ENCODE measurements around the gene AK8. TPM values are rescaled to one million over a fixed set of nuclear protein-coding genes. Genes with fewer than 3 reads are reported as not detected.

The AK8 gene
- total and polyA plus RNA-seq, 2 donors from 2014 or later: 6.2 to 6.3 TPM

DNA sequence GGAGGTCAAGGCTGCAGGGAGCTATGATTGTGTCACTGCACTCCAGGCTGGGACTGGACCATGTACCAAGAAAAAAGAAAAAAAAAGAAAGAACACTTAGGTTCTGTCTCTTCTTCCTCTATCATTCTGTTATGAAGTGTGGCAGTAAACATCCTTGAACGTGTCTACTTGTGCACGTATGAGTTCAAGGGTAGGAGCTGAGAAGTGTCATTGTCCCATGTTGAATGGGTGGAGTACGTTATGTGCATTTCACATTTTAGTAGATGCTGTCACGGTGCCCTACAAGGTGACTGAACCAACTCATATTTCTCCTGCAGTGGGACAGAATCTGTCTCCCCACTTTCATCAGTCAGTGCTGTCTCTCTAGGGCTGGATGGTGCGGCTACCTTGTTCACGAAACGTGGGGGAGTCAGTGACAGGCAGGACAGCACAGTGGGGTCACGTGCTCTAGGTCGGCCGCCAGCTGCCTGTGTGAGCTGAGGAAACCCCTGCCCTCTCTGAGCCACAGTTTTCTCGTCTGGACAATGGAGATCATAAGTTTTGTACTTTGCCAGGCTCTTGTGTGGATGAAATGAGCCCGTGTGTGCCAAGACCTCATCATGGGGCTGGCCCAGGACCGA is 160.6 kb downstream of the AK8 start:
- intact Hi-C loops (cut with DNase I): no loop called here
- Histone ChIP-seq H3K27me3 (ENCODE audit: control insufficient read depth, insufficient read depth, low read length) (no peaks in the 10 kb centered on the region), H3K27ac (ENCODE audit: low read depth in 2 of 2, low read length in 2 of 2) (no peak overlapping the region), H3K36me3 (ENCODE audit: control insufficient read depth in 2 of 3, insufficient read depth in 3 of 3, low read length in 3 of 3) (no peaks in the 10 kb centered on the region), H3K4me3 (ENCODE audit: low read length in 3 of 3) (no peak overlapping the region), H3K9ac (ENCODE audit: low read length in 3 of 3) (no peak overlapping the region), H3K9me3 (ENCODE audit: control insufficient read depth in 2 of 3, insufficient read depth in 1 of 3, low read length in 3 of 3) (no peaks in the 10 kb centered on the region), H3K4me1 (ENCODE audit: control insufficient read depth in 2 of 3, insufficient read depth in 2 of 3, low read depth in 1 of 3, low read length in 3 of 3) (no peaks in the 10 kb centered on the region)
- FAIRE-seq: no peak
- DNase-seq: no peak
- TF ChIP-seq, protein P1, sequence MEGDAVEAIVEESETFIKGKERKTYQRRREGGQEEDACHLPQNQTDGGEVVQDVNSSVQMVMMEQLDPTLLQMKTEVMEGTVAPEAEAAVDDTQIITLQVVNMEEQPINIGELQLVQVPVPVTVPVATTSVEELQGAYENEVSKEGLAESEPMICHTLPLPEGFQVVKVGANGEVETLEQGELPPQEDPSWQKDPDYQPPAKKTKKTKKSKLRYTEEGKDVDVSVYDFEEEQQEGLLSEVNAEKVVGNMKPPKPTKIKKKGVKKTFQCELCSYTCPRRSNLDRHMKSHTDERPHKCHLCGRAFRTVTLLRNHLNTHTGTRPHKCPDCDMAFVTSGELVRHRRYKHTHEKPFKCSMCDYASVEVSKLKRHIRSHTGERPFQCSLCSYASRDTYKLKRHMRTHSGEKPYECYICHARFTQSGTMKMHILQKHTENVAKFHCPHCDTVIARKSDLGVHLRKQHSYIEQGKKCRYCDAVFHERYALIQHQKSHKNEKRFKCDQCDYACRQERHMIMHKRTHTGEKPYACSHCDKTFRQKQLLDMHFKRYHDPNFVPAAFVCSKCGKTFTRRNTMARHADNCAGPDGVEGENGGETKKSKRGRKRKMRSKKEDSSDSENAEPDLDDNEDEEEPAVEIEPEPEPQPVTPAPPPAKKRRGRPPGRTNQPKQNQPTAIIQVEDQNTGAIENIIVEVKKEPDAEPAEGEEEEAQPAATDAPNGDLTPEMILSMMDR (IDR thresholded peaks at IDR 0.05; ENCODE audit: borderline replicate concordance, extremely low read depth, insufficient read depth): no peak

DNA sequence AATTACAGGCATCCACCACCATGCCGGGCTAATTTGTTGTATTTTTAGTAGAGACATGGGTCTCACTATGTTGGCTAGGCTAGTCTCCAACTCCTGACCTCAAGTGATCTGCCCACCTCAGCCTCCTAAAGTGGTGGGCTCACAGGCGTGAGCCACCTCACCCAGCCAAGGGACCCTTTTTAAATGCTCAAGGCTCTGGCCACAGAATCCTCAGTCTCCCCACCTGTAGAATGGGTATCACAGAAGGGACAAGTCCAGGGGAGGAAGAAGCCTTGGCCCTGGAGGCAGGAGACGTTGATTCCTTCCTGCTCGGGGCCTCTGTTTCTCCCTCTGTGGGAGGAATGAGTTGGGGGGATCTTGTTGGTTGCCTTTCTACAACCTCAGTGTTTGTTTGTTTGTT is 162.1 kb downstream of the AK8 start:
- no peak overlapping the region for H3K27ac ChIP-seq (ENCODE audit: low read depth in 2 of 2, low read length in 2 of 2)
- H3K36me3 ChIP-seq (ENCODE audit: control insufficient read depth in 2 of 3, insufficient read depth in 3 of 3, low read length in 3 of 3): no peaks in the 10 kb centered on the region
- H3K9me3 ChIP-seq (ENCODE audit: control insufficient read depth in 2 of 3, insufficient read depth in 1 of 3, low read length in 3 of 3): no peaks in the 10 kb centered on the region
- H3K4me1 ChIP-seq (ENCODE audit: control insufficient read depth in 2 of 3, insufficient read depth in 2 of 3, low read depth in 1 of 3, low read length in 3 of 3): no peaks in the 10 kb centered on the region
- no peak overlapping the region for H3K9ac ChIP-seq (ENCODE audit: low read length in 3 of 3)
- FAIRE-seq (no peak), DNase-seq (no peak)
- no peaks in the 10 kb centered on the region for H3K27me3 ChIP-seq (ENCODE audit: control insufficient read depth, insufficient read depth, low read length)
- no peak overlapping the region for H3K4me3 ChIP-seq (ENCODE audit: low read length in 3 of 3)
- TF ChIP-seq, protein P1 (IDR thresholded peaks at IDR 0.05; ENCODE audit: borderline replicate concordance, extremely low read depth, insufficient read depth): no peak
- intact Hi-C loops (cut with DNase I): no loop called here

DNA sequence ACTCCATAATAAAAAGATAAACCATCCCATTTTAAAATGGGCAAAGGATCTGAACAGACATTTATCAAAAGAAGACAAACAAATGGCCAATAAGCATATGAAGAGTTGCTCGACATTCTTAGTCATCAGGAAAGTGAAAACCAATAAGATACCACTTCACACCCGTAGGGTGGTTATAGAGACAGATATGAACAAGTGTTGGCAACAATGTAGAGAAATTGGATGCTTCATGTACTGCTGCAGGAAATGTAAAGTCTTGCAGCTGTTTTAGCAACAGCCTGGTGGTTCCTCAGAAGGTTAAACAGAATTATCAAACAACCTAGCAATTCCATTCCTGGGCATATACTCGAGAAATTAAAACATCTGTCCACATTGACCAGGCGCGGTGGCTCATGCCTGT is 165.3 kb downstream of the AK8 start:
- no peak for FAIRE-seq

More for the DNA sequence above, 165.3 kb downstream of the AK8 start:
- no peak overlapping the region for H3K4me3 ChIP-seq (ENCODE audit: low read length in 3 of 3)
- intact Hi-C loops (cut with DNase I): no loop called here
- no peaks in the 10 kb centered on the region for H3K36me3 ChIP-seq (ENCODE audit: control insufficient read depth in 2 of 3, insufficient read depth in 3 of 3, low read length in 3 of 3)
- no peak overlapping the region for H3K9ac ChIP-seq (ENCODE audit: low read length in 3 of 3)
- TF ChIP-seq, protein P1 (IDR thresholded peaks at IDR 0.05; ENCODE audit: borderline replicate concordance, extremely low read depth, insufficient read depth): no peak
- H3K4me1 ChIP-seq (ENCODE audit: control insufficient read depth in 2 of 3, insufficient read depth in 2 of 3, low read depth in 1 of 3, low read length in 3 of 3): no peaks in the 10 kb centered on the region
- DNase-seq: no peak
- no peak overlapping the region for H3K27ac ChIP-seq (ENCODE audit: low read depth in 2 of 2, low read length in 2 of 2)
- H3K9me3 ChIP-seq (ENCODE audit: control insufficient read depth in 2 of 3, insufficient read depth in 1 of 3, low read length in 3 of 3): no peaks in the 10 kb centered on the region
- no peaks in the 10 kb centered on the region for H3K27me3 ChIP-seq (ENCODE audit: control insufficient read depth, insufficient read depth, low read length)
